A673 (cell line): ENCODE measurements around the gene PIF1. TPM values are rescaled to one million over a fixed set of nuclear protein-coding genes. Genes with fewer than 3 reads are reported as not detected.

Experiments
- Bru-seq: library from RNA; stranded (reverse); fragments of 400-500 nt; gene quantifications from one replicate; lab custom pipeline; 2021; lab: Mats Ljungman, UMichigan
- BruChase-seq, 2 experiments: library from RNA; stranded (reverse); fragments of 400-500 nt; gene quantifications; one replicate each; lab custom pipeline; 2021; lab: Mats Ljungman, UMichigan
- BruUV-seq: library from RNA; stranded (reverse); fragments of 400-500 nt; replicated peaks from 2 replicates; lab custom pipeline; 2021; lab: Mats Ljungman, UMichigan
- CTCF ChIA-PET: fragments of 300-600 bp; sonication (Branson Sonifier 250); formaldehyde crosslinking; loops from one replicate; lab custom pipeline; 2022; ENCODE audit warnings: antibody characterized with exemption; lab: Charles Lee
- POLR2A ChIA-PET: fragments of 300-600 bp; sonication (Branson Sonifier 250); formaldehyde crosslinking; loops from one replicate; lab custom pipeline; 2022; ENCODE audit warnings: antibody characterized with exemption; ENCODE audit not compliant: low non-redundant PET; lab: Charles Lee
- DNase-seq: peaks from one replicate; pipeline ENCODE4 v3.0.0-alpha.2; 2015; ENCODE audit warnings: low spot score
- H3K27ac ChIP-seq: fragments of 200-600 bp; sonication (generic); 2 replicates; pipeline ENCODE4 v1.5.1; 2016; ENCODE audit warnings: mixed run types, low read depth, mild to moderate bottlenecking, mixed read lengths, antibody characterized with exemption, low read length; ENCODE audit not compliant: poor library complexity, severe bottlenecking
- H3K27me3 ChIP-seq: fragments of 200-600 bp; sonication (generic); replicated peaks from 2 replicates; pipeline ENCODE4 v1.6.1; 2017; ENCODE audit warnings: mixed run types, low read depth, mild to moderate bottlenecking, mixed read lengths, antibody characterized with exemption, low read length; ENCODE audit not compliant: insufficient read depth, poor library complexity
- H3K36me3 ChIP-seq: fragments of 200-600 bp; sonication (generic); 2 replicates; pipeline ENCODE4 v1.6.1; 2016; ENCODE audit warnings: mixed run types, mild to moderate bottlenecking, mixed read lengths, antibody characterized with exemption, low read length; ENCODE audit not compliant: insufficient read depth, poor library complexity, severe bottlenecking
- H3K4me1 ChIP-seq: fragments of 200-600 bp; sonication (generic); 2 replicates; pipeline ENCODE4 v1.6.1; 2017; ENCODE audit warnings: mixed run types, mild to moderate bottlenecking, mixed read lengths, antibody characterized with exemption, low read length; ENCODE audit not compliant: insufficient read depth, poor library complexity, severe bottlenecking
- H3K4me3 ChIP-seq: fragments of 200-600 bp; sonication (generic); 2 replicates; pipeline ENCODE4 v1.5.1; 2016; ENCODE audit warnings: low read depth, mixed run types, mild to moderate bottlenecking, mixed read lengths, low read length; ENCODE audit not compliant: poor library complexity, severe bottlenecking
- H3K9me3 ChIP-seq: fragments of 200-600 bp; sonication (generic); 2 replicates; pipeline ENCODE4 v1.6.1; 2016; ENCODE audit warnings: mixed run types, low read depth, mild to moderate bottlenecking, mixed read lengths, antibody characterized with exemption, low read length; ENCODE audit not compliant: poor library complexity, severe bottlenecking
- EZH2 ChIP-seq: fragments of 200-600 bp; sonication (generic); IDR thresholded peaks from 2 replicates; pipeline ENCODE4 v1.6.1; 2017; ENCODE audit warnings: borderline replicate concordance, low read depth, mild to moderate bottlenecking, mixed read lengths, antibody characterized with exemption, low read length; ENCODE audit not compliant: poor library complexity, severe bottlenecking
- intact Hi-C: fragments of 100-400 bp; cut with micrococcal nuclease; formaldehyde crosslinking; loops from one replicate; pipeline ENCODE4 v1.10.0; 2022; ENCODE audit not compliant: unreplicated experiment
- long read RNA-seq: library from polyadenylated mRNA; stranded (forward); transcript quantifications from one replicate; pipeline ENCODE4 v2.0.0, GENCODE V29; 2022
- total RNA-seq: library from RNA; stranded (reverse); gene quantifications from 2 replicates; pipeline ENCODE4 v1.2.3, GENCODE V29; 2021
- TF ChIP-seq, protein P1 (sequence below): fragments of 300-800, 200-600 bp; sonication (generic); conservative IDR thresholded peaks from 2 replicates; pipeline ENCODE4 v1.5.1; 2017; ENCODE audit warnings: low read depth, mild to moderate bottlenecking, antibody characterized with exemption, low read length, moderate library complexity, mixed read lengths

PIF1 gene, protein sequence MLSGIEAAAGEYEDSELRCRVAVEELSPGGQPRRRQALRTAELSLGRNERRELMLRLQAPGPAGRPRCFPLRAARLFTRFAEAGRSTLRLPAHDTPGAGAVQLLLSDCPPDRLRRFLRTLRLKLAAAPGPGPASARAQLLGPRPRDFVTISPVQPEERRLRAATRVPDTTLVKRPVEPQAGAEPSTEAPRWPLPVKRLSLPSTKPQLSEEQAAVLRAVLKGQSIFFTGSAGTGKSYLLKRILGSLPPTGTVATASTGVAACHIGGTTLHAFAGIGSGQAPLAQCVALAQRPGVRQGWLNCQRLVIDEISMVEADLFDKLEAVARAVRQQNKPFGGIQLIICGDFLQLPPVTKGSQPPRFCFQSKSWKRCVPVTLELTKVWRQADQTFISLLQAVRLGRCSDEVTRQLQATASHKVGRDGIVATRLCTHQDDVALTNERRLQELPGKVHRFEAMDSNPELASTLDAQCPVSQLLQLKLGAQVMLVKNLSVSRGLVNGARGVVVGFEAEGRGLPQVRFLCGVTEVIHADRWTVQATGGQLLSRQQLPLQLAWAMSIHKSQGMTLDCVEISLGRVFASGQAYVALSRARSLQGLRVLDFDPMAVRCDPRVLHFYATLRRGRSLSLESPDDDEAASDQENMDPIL
- total RNA-seq (60.4 and 65.7 TPM in 2 replicates), Bru-seq, nascent RNA (percentile 73 among the genes with signal in this experiment), BruChase-seq, experiment 1, labeled RNA remaining after a 2-hour chase (percentile 80 among the genes with signal in this experiment), BruChase-seq, experiment 2, labeled RNA remaining after a 6-hour chase (percentile 87 among the genes with signal in this experiment)
- long read RNA-seq, transcript PIF1-201 (13 exons, 2,687 nt), result major isoform, 6 of 31 reads
- long read RNA-seq, partial matches to known transcripts, result 4 of 31 reads
- long read RNA-seq, other reads (novel, unspliced or antisense), result 18 of 31 reads

DNA sequence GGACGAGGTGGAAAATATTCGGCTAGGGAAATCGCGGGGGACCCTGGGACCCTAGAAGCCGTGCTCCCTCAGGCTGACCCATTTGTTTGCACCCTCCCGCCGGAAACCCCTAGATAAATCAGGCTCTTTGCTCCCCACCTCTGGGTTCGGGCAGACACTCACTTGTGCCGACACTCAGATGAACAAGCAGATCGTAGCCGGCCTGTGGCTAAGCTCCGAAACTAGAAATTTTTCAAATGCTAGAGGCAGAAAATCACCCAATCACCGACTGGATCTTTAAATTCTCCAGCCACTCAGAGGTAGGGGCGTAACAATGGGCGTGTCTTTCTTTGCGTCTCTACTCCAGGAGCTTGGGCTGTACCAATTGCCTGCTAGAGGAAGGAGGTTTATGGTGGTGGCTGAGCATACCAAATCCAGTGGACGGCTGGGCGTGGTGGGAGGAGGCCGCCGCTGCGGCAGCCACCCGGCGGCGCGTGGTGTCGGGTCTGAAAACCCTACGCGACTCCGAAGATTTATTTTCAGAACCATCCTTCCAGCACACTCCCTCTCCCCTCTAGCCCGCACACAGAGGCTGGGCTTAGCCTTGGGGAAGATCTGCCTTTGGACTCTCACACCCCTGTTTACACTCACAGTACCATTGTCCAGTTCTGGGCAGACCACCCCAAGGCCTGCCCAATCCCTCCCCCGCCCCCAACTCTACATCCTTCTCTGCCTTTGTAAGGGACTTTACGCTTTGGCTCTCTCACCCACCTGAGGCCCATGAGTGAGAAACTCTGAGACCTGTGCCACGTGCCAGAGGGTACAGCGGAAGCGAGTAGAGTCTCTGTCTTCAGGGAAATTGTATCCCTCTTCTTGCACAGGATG lies at the start of gene PIF1:
PIF1 (minus strand) TSS at position 217 of the 864 bp plus-strand sequence. CDS start 1,312 bp downstream, outside the sequence.
- ChIA-PET POLR2A (interaction anchor here (0.7 kb wide), 1 partner anchor 621 kb away, joined by 3 read pairs; no protein-coding TSS in a partner anchor), CTCF (interaction anchor here (0.8 to 1.1 kb wide), 3 partner anchors 10 to 15 kb away, joined by 3 to 4 read pairs (median 3); no protein-coding TSS in a partner anchor)
- Histone ChIP-seq H3K27ac (peak within 1 kb of the TSS; percentile 83), H3K36me3 (peaks cover 21% of the 10 kb centered on the region), H3K4me3 (peak within 1 kb of the TSS; percentile 84), H3K9me3 (no peaks in the 10 kb centered on the region), H3K27me3 (no peaks in the 10 kb centered on the region), H3K4me1 (peaks cover 4% of the 10 kb centered on the region)
- intact Hi-C loops, result no loop called here
- TSS peak; percentile 66 for BruUV-seq
- peak; percentile 99 for DNase-seq
- no peak for TF ChIP-seq EZH2
- TF ChIP-seq, protein P1, sequence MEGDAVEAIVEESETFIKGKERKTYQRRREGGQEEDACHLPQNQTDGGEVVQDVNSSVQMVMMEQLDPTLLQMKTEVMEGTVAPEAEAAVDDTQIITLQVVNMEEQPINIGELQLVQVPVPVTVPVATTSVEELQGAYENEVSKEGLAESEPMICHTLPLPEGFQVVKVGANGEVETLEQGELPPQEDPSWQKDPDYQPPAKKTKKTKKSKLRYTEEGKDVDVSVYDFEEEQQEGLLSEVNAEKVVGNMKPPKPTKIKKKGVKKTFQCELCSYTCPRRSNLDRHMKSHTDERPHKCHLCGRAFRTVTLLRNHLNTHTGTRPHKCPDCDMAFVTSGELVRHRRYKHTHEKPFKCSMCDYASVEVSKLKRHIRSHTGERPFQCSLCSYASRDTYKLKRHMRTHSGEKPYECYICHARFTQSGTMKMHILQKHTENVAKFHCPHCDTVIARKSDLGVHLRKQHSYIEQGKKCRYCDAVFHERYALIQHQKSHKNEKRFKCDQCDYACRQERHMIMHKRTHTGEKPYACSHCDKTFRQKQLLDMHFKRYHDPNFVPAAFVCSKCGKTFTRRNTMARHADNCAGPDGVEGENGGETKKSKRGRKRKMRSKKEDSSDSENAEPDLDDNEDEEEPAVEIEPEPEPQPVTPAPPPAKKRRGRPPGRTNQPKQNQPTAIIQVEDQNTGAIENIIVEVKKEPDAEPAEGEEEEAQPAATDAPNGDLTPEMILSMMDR, result no peak

DNA sequence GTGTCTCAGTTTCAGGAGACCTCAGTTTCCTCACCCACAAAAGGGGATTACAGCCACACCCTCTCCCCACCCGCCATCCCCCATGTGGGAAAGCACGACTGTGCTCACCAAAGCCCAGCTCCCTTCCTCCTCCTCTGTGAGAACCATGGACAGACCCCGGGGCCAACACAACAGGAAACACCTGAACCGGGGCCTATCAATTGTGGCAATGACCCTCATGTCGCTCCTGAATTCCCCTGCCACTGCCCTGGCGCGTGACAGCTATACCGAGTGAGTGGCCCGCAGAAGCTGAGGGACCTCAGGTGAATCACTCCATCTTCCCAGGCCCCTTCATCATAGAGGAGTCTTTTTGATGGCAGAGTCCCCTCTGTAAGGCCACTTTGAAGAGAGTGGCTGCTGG lies 44.9 kb upstream of the PIF1 start:
- Histone ChIP-seq H3K9me3 (no peaks in the 10 kb centered on the region), H3K36me3 (no peaks in the 10 kb centered on the region), H3K27me3 (no peaks in the 10 kb centered on the region), H3K27ac (no peak overlapping the region), H3K4me1 (peaks cover 4% of the 10 kb centered on the region), H3K4me3 (no peak overlapping the region)
- TF ChIP-seq, protein P1, result no peak
- TF ChIP-seq EZH2, result no peak
- no TSS peak for BruUV-seq
- no peak for DNase-seq
- ChIA-PET CTCF (no interaction called here), POLR2A (no interaction called here)
- intact Hi-C loops, result no loop called here
